Right atrium auricular region (tissue), 2 donors: ENCODE measurements around the gene TSC22D3. TPM values are rescaled to one million over a fixed set of nuclear protein-coding genes. Genes with fewer than 3 reads are reported as not detected.

Experiments
- DNase-seq: peaks from one replicate; pipeline ENCODE4 v3.0.0-alpha.2; 2019; ENCODE audit warnings: low spot score
- H3K27ac ChIP-seq, 2 donors: fragments of 200-600 bp; sonication (generic); 1 replicate in 1 of 2; 2 replicates in 1 of 2; pipeline ENCODE4 v1.5.1; 2016 to 2019
- H3K27me3 ChIP-seq, 2 donors: fragments of 200-600 bp; sonication (generic); one replicate each; pipeline versions ENCODE4 v1.5.1 to v1.6.0; 2017 to 2019
- H3K36me3 ChIP-seq: fragments of 200-600 bp; sonication (generic); one replicate; pipeline ENCODE4 v1.5.1; 2016
- H3K4me1 ChIP-seq, 2 donors: fragments of 200-600 bp; sonication (generic); one replicate each; pipeline versions ENCODE4 v1.5.1 to v1.6.0; 2017 to 2019
- H3K4me3 ChIP-seq, 2 donors: fragments of 200-600 bp; sonication (generic); 1 replicate in 1 of 2; 2 replicates in 1 of 2; pipeline ENCODE4 v1.5.1; 2017 to 2019; ENCODE audit warnings: mild to moderate bottlenecking in 1 of 2, moderate library complexity in 1 of 2
- H3K9me3 ChIP-seq, 2 donors: fragments of 200-600 bp; sonication (generic); one replicate each; pipeline ENCODE4 v1.5.1; 2019
- CTCF ChIP-seq, 2 donors: fragments of 200-600 bp; sonication (generic); IDR thresholded peaks; one replicate each; pipeline ENCODE4 v1.5.1; 2019; ENCODE audit warnings: antibody characterized with exemption in 2 of 2
- total RNA-seq, 2 donors: library from RNA; depleted of rRNA; stranded (reverse); fragments of >200 nt; gene quantifications; one replicate each; pipeline ENCODE4 v1.1.0, GENCODE V29; 2016

Gene TSC22D3
- total RNA-seq, 2 donors from 2014 or later, result 184 to 193 TPM

- TF ChIP-seq CTCF (IDR thresholded peaks at IDR 0.05), result no peak
- H3K27ac ChIP-seq, result no peak overlapping the region
- DNase-seq, result no peak
- H3K27me3 ChIP-seq, result no peaks in the 10 kb centered on the region
- H3K4me1 ChIP-seq, result peaks cover 0 to 67% of the 10 kb centered on the region in 2 donors
- H3K36me3 ChIP-seq, result no peaks in the 10 kb centered on the region
- no peak overlapping the region for H3K4me3 ChIP-seq
- H3K9me3 ChIP-seq, result no peaks in the 10 kb centered on the region
Measured at GRCh38 chrX:107739541-107739940, 36.0 kb downstream of the TSC22D3 start.

GRCh38 chrX:107738768-107739167 lies 36.8 kb downstream of the TSC22D3 start:
- H3K9me3 ChIP-seq, result no peaks in the 10 kb centered on the region
- H3K4me3 ChIP-seq, result no peak overlapping the region
- no peak for DNase-seq
- no peaks in the 10 kb centered on the region for H3K27me3 ChIP-seq
- no peak for TF ChIP-seq CTCF (IDR thresholded peaks at IDR 0.05)
- peak overlapping the region; percentile 19 to 30 for H3K27ac ChIP-seq
- H3K4me1 ChIP-seq, result peaks cover 0 to 65% of the 10 kb centered on the region in 2 donors
- no peaks in the 10 kb centered on the region for H3K36me3 ChIP-seq

- DNase-seq, result no peak
- peaks cover 0 to 60% of the 10 kb centered on the region in 2 donors for H3K4me1 ChIP-seq
Measured at GRCh38 chrX:107738272-107738671, 37.3 kb downstream of the TSC22D3 start.

GRCh38 chrX:107736781-107737531 lies 38.6 kb downstream of the TSC22D3 start:
- Histone ChIP-seq H3K4me3 (no peak overlapping the region), H3K27ac (peak overlapping the region; percentile 59 to 64), H3K4me1 (peaks cover 0 to 59% of the 10 kb centered on the region in 2 donors), H3K36me3 (no peaks in the 10 kb centered on the region), H3K27me3 (no peaks in the 10 kb centered on the region), H3K9me3 (no peaks in the 10 kb centered on the region)
- no peak for TF ChIP-seq CTCF (IDR thresholded peaks at IDR 0.05)
- DNase-seq, result no peak

More at GRCh38 chrX:107738272-107738671, 37.3 kb downstream of the TSC22D3 start:
- Histone ChIP-seq H3K27me3 (no peaks in the 10 kb centered on the region), H3K36me3 (no peaks in the 10 kb centered on the region), H3K27ac (peak overlapping the region; percentile 19 to 30), H3K4me3 (no peak overlapping the region), H3K9me3 (no peaks in the 10 kb centered on the region)
- no peak for TF ChIP-seq CTCF (IDR thresholded peaks at IDR 0.05)

GRCh38 chrX:107734646-107735045 lies 40.9 kb downstream of the TSC22D3 start:
- H3K36me3 ChIP-seq, result no peaks in the 10 kb centered on the region

More at GRCh38 chrX:107734646-107735045, 40.9 kb downstream of the TSC22D3 start:
- H3K4me3 ChIP-seq, result no peak overlapping the region
- peaks cover 0 to 59% of the 10 kb centered on the region in 2 donors for H3K4me1 ChIP-seq
- H3K27ac ChIP-seq, result peak overlapping the region; percentile 13 to 21
- no peak for DNase-seq
- no peaks in the 10 kb centered on the region for H3K9me3 ChIP-seq
- TF ChIP-seq CTCF (IDR thresholded peaks at IDR 0.05), result no peak
- H3K27me3 ChIP-seq, result no peaks in the 10 kb centered on the region
